Measurements from ENCODE around the gene C16orf96. TPM values are rescaled to one million over a fixed set of nuclear protein-coding genes. Genes with fewer than 3 reads are reported as not detected.
A peak's percentile ranks its signal among the peaks of the same experiment; 100 is the strongest.

C16orf96 gene
- total RNA-seq, 1 donor from 2014 or later: not detected

- Histone ChIP-seq H3K4me1 (peaks cover 27% of the 10 kb centered on the region), H3K27ac (no peak overlapping the region)
- TF ChIP-seq POLR2A (IDR thresholded peaks at IDR 0.05) (no peak), CTCF (IDR thresholded peaks at IDR 0.05) (no peak), POLR2AphosphoS5 (IDR thresholded peaks at IDR 0.05; ENCODE audit: insufficient read depth in 1 of 2, low read depth in 1 of 2) (no peak)
Measured at GRCh38 chr16:4617880-4618279, 61.7 kb downstream of the C16orf96 start.

GRCh38 chr16:4618645-4619418, 62.7 kb downstream of the C16orf96 start:
- no peaks in the 10 kb centered on the region for H3K27me3 ChIP-seq
- H3K27ac ChIP-seq: no peak overlapping the region
- intact Hi-C loops (cut with DNase I): no loop called here
- no peaks in the 10 kb centered on the region for H3K9me3 ChIP-seq
- peaks cover 18% of the 10 kb centered on the region for H3K4me1 ChIP-seq
- no peaks in the 10 kb centered on the region for H3K36me3 ChIP-seq
- no peak overlapping the region for H3K4me3 ChIP-seq
- no peak for DNase-seq (ENCODE audit: extremely low spot score in 2 of 2)
- TF ChIP-seq POLR2AphosphoS5 (IDR thresholded peaks at IDR 0.05; ENCODE audit: insufficient read depth in 1 of 2, low read depth in 1 of 2): no peak
- TF ChIP-seq CTCF (IDR thresholded peaks at IDR 0.05): no peak

More at GRCh38 chr16:4617880-4618279, 61.7 kb downstream of the C16orf96 start:
- Histone ChIP-seq H3K27me3 (no peaks in the 10 kb centered on the region), H3K9me3 (no peaks in the 10 kb centered on the region), H3K36me3 (no peaks in the 10 kb centered on the region), H3K4me3 (no peak overlapping the region)
- DNase-seq (ENCODE audit: extremely low spot score in 2 of 2): no peak
- intact Hi-C loops (cut with DNase I): no loop called here

- no peak overlapping the region for H3K27ac ChIP-seq
- DNase-seq (ENCODE audit: extremely low spot score in 2 of 2): no peak
- intact Hi-C loops (cut with DNase I): no loop called here
- no peak overlapping the region for H3K4me3 ChIP-seq
- no peaks in the 10 kb centered on the region for H3K9me3 ChIP-seq
- no peak for TF ChIP-seq POLR2A (IDR thresholded peaks at IDR 0.05)
- TF ChIP-seq CTCF (IDR thresholded peaks at IDR 0.05): no peak
- H3K4me1 ChIP-seq: peaks cover 27% of the 10 kb centered on the region
- no peaks in the 10 kb centered on the region for H3K36me3 ChIP-seq
- no peaks in the 10 kb centered on the region for H3K27me3 ChIP-seq
Measured at GRCh38 chr16:4623593-4623992, 67.5 kb downstream of the C16orf96 start.

GRCh38 chr16:4624015-4624826, 68.1 kb downstream of the C16orf96 start, which contains the start of gene MGRN1:
MGRN1 (plus strand) TSS chr16:4624826; CDS start chr16:4624961, 135 bp downstream.
- peak; percentile 86 to 94 (median 89) for TF ChIP-seq CTCF (IDR thresholded peaks at IDR 0.05)
- peak; percentile 72 to 82 for TF ChIP-seq POLR2AphosphoS5 (IDR thresholded peaks at IDR 0.05; ENCODE audit: insufficient read depth in 1 of 2, low read depth in 1 of 2)
- TF ChIP-seq POLR2A (IDR thresholded peaks at IDR 0.05): peak in 1 of 2 donors; percentile 5
- no peaks in the 10 kb centered on the region for H3K9me3 ChIP-seq
- peak in 1 of 2 donors; percentile 95 for DNase-seq (ENCODE audit: extremely low spot score in 2 of 2)
- peaks cover 22% of the 10 kb centered on the region for H3K4me1 ChIP-seq
- H3K4me3 ChIP-seq: peak within 1 kb of the TSS; percentile 89 to 96
- H3K27me3 ChIP-seq: no peaks in the 10 kb centered on the region
- no peaks in the 10 kb centered on the region for H3K36me3 ChIP-seq
- intact Hi-C loops (cut with DNase I): no loop called here
- H3K27ac ChIP-seq: peak within 1 kb of the TSS; percentile 92

Data from vagina (tissue), 2 donors.